ENCODE results near the gene TSGA10IP. TPM values are rescaled to one million over a fixed set of nuclear protein-coding genes. Genes with fewer than 3 reads are reported as not detected.

The TSGA10IP gene
- total and polyA plus RNA-seq, 2 experiments from 2014 or later, result 1.6 to 2.0 TPM

DNA sequence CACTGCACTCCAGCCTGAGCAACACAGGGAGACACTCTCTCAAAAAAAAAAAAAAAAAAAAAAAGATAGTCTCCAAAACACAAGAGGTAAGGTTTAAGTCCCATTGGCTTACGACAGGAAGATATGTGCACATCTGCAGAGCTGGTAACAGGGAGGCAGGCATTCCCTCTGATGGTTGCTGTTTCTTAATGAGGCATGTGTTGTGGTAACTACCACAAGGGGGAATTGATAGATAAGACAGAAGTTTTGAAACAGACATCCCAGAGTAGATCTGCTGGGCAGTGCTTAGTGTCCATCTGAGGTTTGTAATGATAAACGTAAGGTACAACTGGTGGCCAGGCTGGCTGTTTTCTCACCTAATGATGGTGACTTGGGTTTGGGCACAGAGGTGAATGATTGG is 52.0 kb downstream of the TSGA10IP start:
- DNase-seq (ENCODE audit: low spot score) (no peak), ATAC-seq (no peak)
- Histone ChIP-seq H4K20me1 (replicated peaks; ENCODE audit: insufficient read depth) (no peaks in the 10 kb centered on the region), H3K27ac (ENCODE audit: low read depth) (no peak overlapping the region), H3K36me3 (ENCODE audit: insufficient read depth) (peaks cover 17% of the 10 kb centered on the region), H3K27me3 (ENCODE audit: insufficient read depth) (no peaks in the 10 kb centered on the region), H3K79me2 (replicated peaks; ENCODE audit: insufficient read depth) (peaks cover 21% of the 10 kb centered on the region), H3K4me1 (ENCODE audit: insufficient read depth) (peaks cover 4% of the 10 kb centered on the region; the same call in 1 of the 2 replicates), H3K4me2 (no peak overlapping the region), H3K9me2 (ENCODE audit: insufficient read depth) (no peaks in the 10 kb centered on the region), H3F3A (replicated peaks; ENCODE audit: low read depth) (peaks cover 6% of the 10 kb centered on the region; the same call in 1 of the 2 replicates), H3K4me3 (no peak overlapping the region), H2AFZ (no peak overlapping the region)
- H3K36me3 Mint-ChIP-seq (ENCODE audit: low read depth), result peaks cover 50% of the 10 kb centered on the region
- no peak overlapping the region for H3K27ac Mint-ChIP-seq
- H3K9me3 Mint-ChIP-seq, result no peaks in the 10 kb centered on the region
- H3K4me1 Mint-ChIP-seq, result peaks cover 3% of the 10 kb centered on the region
- no peak overlapping the region for H3K4me3 Mint-ChIP-seq
- TF ChIP-seq ZNF331 (CRISPR knock-in tag; IDR thresholded peaks at IDR 0.05; ENCODE audit: low read depth), result no peak
- no peak for TF ChIP-seq STAT1 (IDR thresholded peaks at IDR 0.05; ENCODE audit: unreplicated experiment)
- TF ChIP-seq, protein P1, sequence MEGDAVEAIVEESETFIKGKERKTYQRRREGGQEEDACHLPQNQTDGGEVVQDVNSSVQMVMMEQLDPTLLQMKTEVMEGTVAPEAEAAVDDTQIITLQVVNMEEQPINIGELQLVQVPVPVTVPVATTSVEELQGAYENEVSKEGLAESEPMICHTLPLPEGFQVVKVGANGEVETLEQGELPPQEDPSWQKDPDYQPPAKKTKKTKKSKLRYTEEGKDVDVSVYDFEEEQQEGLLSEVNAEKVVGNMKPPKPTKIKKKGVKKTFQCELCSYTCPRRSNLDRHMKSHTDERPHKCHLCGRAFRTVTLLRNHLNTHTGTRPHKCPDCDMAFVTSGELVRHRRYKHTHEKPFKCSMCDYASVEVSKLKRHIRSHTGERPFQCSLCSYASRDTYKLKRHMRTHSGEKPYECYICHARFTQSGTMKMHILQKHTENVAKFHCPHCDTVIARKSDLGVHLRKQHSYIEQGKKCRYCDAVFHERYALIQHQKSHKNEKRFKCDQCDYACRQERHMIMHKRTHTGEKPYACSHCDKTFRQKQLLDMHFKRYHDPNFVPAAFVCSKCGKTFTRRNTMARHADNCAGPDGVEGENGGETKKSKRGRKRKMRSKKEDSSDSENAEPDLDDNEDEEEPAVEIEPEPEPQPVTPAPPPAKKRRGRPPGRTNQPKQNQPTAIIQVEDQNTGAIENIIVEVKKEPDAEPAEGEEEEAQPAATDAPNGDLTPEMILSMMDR (conservative IDR thresholded peaks at IDR 0.05; ENCODE audit: low read depth in 2 of 2), result no peak
- TF ChIP-seq NANOG (IDR thresholded peaks at IDR 0.05; ENCODE audit: borderline replicate concordance), result no peak
- TF ChIP-seq, protein P2, sequence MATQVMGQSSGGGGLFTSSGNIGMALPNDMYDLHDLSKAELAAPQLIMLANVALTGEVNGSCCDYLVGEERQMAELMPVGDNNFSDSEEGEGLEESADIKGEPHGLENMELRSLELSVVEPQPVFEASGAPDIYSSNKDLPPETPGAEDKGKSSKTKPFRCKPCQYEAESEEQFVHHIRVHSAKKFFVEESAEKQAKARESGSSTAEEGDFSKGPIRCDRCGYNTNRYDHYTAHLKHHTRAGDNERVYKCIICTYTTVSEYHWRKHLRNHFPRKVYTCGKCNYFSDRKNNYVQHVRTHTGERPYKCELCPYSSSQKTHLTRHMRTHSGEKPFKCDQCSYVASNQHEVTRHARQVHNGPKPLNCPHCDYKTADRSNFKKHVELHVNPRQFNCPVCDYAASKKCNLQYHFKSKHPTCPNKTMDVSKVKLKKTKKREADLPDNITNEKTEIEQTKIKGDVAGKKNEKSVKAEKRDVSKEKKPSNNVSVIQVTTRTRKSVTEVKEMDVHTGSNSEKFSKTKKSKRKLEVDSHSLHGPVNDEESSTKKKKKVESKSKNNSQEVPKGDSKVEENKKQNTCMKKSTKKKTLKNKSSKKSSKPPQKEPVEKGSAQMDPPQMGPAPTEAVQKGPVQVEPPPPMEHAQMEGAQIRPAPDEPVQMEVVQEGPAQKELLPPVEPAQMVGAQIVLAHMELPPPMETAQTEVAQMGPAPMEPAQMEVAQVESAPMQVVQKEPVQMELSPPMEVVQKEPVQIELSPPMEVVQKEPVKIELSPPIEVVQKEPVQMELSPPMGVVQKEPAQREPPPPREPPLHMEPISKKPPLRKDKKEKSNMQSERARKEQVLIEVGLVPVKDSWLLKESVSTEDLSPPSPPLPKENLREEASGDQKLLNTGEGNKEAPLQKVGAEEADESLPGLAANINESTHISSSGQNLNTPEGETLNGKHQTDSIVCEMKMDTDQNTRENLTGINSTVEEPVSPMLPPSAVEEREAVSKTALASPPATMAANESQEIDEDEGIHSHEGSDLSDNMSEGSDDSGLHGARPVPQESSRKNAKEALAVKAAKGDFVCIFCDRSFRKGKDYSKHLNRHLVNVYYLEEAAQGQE (IDR thresholded peaks at IDR 0.05; ENCODE audit: unreplicated experiment), result no peak
- no peak for TF ChIP-seq EZH2phosphoT487 (IDR thresholded peaks at IDR 0.05; ENCODE audit: unreplicated experiment)
- TF ChIP-seq EZH2 (IDR thresholded peaks at IDR 0.05; ENCODE audit: low read depth, unreplicated experiment), result no peak
- TF ChIP-seq CREB1 (CRISPR knock-in tag; IDR thresholded peaks at IDR 0.05; ENCODE audit: low read depth), result no peak
- TF ChIP-seq, protein P3, sequence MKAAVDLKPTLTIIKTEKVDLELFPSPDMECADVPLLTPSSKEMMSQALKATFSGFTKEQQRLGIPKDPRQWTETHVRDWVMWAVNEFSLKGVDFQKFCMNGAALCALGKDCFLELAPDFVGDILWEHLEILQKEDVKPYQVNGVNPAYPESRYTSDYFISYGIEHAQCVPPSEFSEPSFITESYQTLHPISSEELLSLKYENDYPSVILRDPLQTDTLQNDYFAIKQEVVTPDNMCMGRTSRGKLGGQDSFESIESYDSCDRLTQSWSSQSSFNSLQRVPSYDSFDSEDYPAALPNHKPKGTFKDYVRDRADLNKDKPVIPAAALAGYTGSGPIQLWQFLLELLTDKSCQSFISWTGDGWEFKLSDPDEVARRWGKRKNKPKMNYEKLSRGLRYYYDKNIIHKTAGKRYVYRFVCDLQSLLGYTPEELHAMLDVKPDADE (IDR thresholded peaks at IDR 0.05), result no peak
- TF ChIP-seq, protein P4, sequence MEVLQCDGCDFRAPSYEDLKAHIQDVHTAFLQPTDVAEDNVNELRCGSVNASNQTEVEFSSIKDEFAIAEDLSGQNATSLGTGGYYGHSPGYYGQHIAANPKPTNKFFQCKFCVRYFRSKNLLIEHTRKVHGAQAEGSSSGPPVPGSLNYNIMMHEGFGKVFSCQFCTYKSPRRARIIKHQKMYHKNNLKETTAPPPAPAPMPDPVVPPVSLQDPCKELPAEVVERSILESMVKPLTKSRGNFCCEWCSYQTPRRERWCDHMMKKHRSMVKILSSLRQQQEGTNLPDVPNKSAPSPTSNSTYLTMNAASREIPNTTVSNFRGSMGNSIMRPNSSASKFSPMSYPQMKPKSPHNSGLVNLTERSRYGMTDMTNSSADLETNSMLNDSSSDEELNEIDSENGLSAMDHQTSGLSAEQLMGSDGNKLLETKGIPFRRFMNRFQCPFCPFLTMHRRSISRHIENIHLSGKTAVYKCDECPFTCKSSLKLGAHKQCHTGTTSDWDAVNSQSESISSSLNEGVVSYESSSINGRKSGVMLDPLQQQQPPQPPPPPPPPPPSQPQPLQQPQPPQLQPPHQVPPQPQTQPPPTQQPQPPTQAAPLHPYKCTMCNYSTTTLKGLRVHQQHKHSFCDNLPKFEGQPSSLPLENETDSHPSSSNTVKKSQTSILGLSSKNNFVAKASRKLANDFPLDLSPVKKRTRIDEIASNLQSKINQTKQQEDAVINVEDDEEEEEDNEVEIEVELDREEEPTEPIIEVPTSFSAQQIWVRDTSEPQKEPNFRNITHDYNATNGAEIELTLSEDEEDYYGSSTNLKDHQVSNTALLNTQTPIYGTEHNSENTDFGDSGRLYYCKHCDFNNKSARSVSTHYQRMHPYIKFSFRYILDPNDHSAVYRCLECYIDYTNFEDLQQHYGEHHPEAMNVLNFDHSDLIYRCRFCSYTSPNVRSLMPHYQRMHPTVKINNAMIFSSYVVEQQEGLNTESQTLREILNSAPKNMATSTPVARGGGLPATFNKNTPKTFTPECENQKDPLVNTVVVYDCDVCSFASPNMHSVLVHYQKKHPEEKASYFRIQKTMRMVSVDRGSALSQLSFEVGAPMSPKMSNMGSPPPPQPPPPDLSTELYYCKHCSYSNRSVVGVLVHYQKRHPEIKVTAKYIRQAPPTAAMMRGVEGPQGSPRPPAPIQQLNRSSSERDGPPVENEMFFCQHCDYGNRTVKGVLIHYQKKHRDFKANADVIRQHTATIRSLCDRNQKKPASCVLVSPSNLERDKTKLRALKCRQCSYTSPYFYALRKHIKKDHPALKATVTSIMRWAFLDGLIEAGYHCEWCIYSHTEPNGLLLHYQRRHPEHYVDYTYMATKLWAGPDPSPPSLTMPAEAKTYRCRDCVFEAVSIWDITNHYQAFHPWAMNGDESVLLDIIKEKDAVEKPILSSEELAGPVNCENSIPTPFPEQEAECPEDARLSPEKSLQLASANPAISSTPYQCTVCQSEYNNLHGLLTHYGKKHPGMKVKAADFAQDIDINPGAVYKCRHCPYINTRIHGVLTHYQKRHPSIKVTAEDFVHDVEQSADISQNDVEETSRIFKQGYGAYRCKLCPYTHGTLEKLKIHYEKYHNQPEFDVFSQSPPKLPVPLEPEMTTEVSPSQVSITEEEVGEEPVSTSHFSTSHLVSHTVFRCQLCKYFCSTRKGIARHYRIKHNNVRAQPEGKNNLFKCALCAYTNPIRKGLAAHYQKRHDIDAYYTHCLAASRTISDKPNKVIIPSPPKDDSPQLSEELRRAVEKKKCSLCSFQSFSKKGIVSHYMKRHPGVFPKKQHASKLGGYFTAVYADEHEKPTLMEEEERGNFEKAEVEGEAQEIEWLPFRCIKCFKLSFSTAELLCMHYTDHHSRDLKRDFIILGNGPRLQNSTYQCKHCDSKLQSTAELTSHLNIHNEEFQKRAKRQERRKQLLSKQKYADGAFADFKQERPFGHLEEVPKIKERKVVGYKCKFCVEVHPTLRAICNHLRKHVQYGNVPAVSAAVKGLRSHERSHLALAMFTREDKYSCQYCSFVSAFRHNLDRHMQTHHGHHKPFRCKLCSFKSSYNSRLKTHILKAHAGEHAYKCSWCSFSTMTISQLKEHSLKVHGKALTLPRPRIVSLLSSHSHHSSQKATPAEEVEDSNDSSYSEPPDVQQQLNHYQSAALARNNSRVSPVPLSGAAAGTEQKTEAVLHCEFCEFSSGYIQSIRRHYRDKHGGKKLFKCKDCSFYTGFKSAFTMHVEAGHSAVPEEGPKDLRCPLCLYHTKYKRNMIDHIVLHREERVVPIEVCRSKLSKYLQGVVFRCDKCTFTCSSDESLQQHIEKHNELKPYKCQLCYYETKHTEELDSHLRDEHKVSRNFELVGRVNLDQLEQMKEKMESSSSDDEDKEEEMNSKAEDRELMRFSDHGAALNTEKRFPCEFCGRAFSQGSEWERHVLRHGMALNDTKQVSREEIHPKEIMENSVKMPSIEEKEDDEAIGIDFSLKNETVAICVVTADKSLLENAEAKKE (CRISPR knock-in tag; IDR thresholded peaks at IDR 0.05), result no peak
- no peak for TF ChIP-seq POLR2AphosphoS5 (IDR thresholded peaks at IDR 0.05; ENCODE audit: low read depth)
- no peak for TF ChIP-seq ZNF114 (CRISPR knock-in tag; IDR thresholded peaks at IDR 0.05)
- TF ChIP-seq JUNB (IDR thresholded peaks at IDR 0.05; ENCODE audit: unreplicated experiment), result no peak
- H3K27me3 Mint-ChIP-seq (ENCODE audit: insufficient read depth, low read depth, poor library complexity), result peaks cover 9% of the 10 kb centered on the region
